ENCODE data around the gene ACACB. TPM values are rescaled to one million over a fixed set of nuclear protein-coding genes. Genes with fewer than 3 reads are reported as not detected.

Gene ACACB
- total RNA-seq, 1 donor from 2014 or later: 6.3 TPM

- ATAC-seq (ENCODE audit: low read depth) (no peak), DNase-seq (no peak)
- POLR2A ChIA-PET: no interaction called here
- intact Hi-C loops (cut with micrococcal nuclease): no loop called here
- TF ChIP-seq, protein P1, sequence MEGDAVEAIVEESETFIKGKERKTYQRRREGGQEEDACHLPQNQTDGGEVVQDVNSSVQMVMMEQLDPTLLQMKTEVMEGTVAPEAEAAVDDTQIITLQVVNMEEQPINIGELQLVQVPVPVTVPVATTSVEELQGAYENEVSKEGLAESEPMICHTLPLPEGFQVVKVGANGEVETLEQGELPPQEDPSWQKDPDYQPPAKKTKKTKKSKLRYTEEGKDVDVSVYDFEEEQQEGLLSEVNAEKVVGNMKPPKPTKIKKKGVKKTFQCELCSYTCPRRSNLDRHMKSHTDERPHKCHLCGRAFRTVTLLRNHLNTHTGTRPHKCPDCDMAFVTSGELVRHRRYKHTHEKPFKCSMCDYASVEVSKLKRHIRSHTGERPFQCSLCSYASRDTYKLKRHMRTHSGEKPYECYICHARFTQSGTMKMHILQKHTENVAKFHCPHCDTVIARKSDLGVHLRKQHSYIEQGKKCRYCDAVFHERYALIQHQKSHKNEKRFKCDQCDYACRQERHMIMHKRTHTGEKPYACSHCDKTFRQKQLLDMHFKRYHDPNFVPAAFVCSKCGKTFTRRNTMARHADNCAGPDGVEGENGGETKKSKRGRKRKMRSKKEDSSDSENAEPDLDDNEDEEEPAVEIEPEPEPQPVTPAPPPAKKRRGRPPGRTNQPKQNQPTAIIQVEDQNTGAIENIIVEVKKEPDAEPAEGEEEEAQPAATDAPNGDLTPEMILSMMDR (IDR thresholded peaks at IDR 0.05): no peak
- CTCF ChIA-PET: no interaction called here
- peaks cover 3% of the 10 kb centered on the region for H3K27me3 Mint-ChIP-seq
- H3K4me1 Mint-ChIP-seq: no peaks in the 10 kb centered on the region
- no peak overlapping the region for H3K27ac Mint-ChIP-seq
- peaks cover 20% of the 10 kb centered on the region for H3K36me3 Mint-ChIP-seq (ENCODE audit: low read depth)
- no peak overlapping the region for H3K4me3 Mint-ChIP-seq
- no peaks in the 10 kb centered on the region for H3K9me3 Mint-ChIP-seq
These were observed 147.9 kb downstream of the ACACB start for GRCh38 chr12:109264095-109264942.

GRCh38 chr12:109264943-109265650, 148.7 kb downstream of the ACACB start:
- ATAC-seq (ENCODE audit: low read depth): no peak
- Mint-ChIP-seq H3K36me3 (ENCODE audit: low read depth) (peaks cover 20% of the 10 kb centered on the region), H3K4me3 (no peak overlapping the region), H3K4me1 (no peaks in the 10 kb centered on the region), H3K27ac (no peak overlapping the region), H3K27me3 (peaks cover 3% of the 10 kb centered on the region), H3K9me3 (no peaks in the 10 kb centered on the region)
- ChIA-PET CTCF (no interaction called here), POLR2A (no interaction called here)
- TF ChIP-seq, protein P1 (IDR thresholded peaks at IDR 0.05): no peak
- intact Hi-C loops (cut with micrococcal nuclease): no loop called here
- no peak for DNase-seq

GRCh38 chr12:109266106-109266879, 149.9 kb downstream of the ACACB start:
- intact Hi-C loops (cut with micrococcal nuclease): no loop called here
- no peak overlapping the region for H3K4me3 Mint-ChIP-seq
- H3K27ac Mint-ChIP-seq: no peak overlapping the region
- POLR2A ChIA-PET: no interaction called here
- DNase-seq (no peak), ATAC-seq (ENCODE audit: low read depth) (no peak)
- H3K9me3 Mint-ChIP-seq: peaks cover 2% of the 10 kb centered on the region
- H3K36me3 Mint-ChIP-seq (ENCODE audit: low read depth): peaks cover 20% of the 10 kb centered on the region
- H3K4me1 Mint-ChIP-seq: no peaks in the 10 kb centered on the region
- TF ChIP-seq, protein P1 (IDR thresholded peaks at IDR 0.05): no peak
- peaks cover 3% of the 10 kb centered on the region for H3K27me3 Mint-ChIP-seq
- CTCF ChIA-PET: interaction anchor here (0.5 kb wide), 1 partner anchor 254 kb away, joined by 3 read pairs; no protein-coding TSS in a partner anchor

DNA sequence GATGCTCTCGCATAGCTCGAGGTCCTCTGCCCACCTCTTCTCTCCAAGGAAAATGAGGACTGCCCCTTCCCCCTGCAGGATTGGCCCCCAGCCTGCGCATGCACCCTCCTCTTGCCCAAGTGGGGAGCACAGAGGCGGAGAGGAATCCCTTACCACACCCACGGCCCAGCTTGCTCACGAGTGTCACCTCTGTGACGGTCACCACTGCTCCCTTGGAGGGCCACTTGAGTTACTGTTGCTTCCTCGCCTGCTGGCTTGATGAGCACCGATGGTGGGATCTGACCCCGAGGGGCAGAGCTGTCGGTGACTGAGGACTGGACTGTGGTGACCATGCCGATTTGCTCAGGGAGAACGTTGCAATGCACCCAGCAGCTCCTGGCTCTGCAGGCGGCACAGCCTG, 151.0 kb downstream of the ACACB start:
- Mint-ChIP-seq H3K27me3 (peaks cover 3% of the 10 kb centered on the region), H3K27ac (no peak overlapping the region), H3K4me3 (no peak overlapping the region), H3K9me3 (peaks cover 2% of the 10 kb centered on the region), H3K36me3 (ENCODE audit: low read depth) (peaks cover 20% of the 10 kb centered on the region), H3K4me1 (no peaks in the 10 kb centered on the region)
- intact Hi-C loops (cut with micrococcal nuclease): no loop called here
- DNase-seq (no peak), ATAC-seq (ENCODE audit: low read depth) (no peak)
- ChIA-PET POLR2A (no interaction called here), CTCF (no interaction called here)
- TF ChIP-seq, protein P1 (IDR thresholded peaks at IDR 0.05): no peak

DNA sequence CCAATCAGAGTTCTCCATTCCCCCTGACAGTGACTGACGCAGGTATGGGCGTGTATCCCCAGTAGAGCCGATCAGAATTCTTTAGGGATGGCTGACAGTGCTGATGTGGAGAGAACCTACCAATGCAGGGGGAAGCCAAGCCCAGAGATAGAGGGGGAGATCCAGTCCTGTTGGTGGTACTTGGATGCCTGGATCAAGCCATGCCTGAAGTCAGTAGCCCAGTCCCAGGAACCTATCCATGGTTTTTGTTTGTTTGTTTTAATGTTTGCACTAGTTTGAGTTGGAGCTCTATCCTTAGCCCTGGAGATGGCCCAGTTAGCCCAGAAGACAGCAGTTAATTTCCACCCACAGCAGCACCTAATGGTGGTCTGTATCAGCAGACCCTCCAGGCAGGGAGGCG, 152.5 kb downstream of the ACACB start:
- DNase-seq (no peak), ATAC-seq (ENCODE audit: low read depth) (no peak)
- Mint-ChIP-seq H3K4me1 (no peaks in the 10 kb centered on the region), H3K27ac (no peak overlapping the region), H3K9me3 (peaks cover 2% of the 10 kb centered on the region), H3K27me3 (peaks cover 5% of the 10 kb centered on the region), H3K4me3 (no peak overlapping the region), H3K36me3 (ENCODE audit: low read depth) (peaks cover 15% of the 10 kb centered on the region)
- ChIA-PET CTCF (no interaction called here), POLR2A (no interaction called here)
- TF ChIP-seq, protein P1 (IDR thresholded peaks at IDR 0.05): no peak
- intact Hi-C loops (cut with micrococcal nuclease): no loop called here
